ENCODE data around the gene SLC34A1. TPM values are rescaled to one million over a fixed set of nuclear protein-coding genes. Genes with fewer than 3 reads are reported as not detected.

Gene SLC34A1
- total RNA-seq, 2 donors from 2014 or later = 0.31 to 0.40 TPM

- no peak overlapping the region for H3K4me3 Mint-ChIP-seq
- no peaks in the 10 kb centered on the region for H3K27me3 Mint-ChIP-seq
- ATAC-seq (no peak), DNase-seq (no peak)
- no peaks in the 10 kb centered on the region for H3K9me3 ChIP-seq (ENCODE audit: control insufficient read depth, low read length, poor library complexity, severe bottlenecking)
- H3K27ac Mint-ChIP-seq = no peak overlapping the region
- peaks cover 16% of the 10 kb centered on the region for H3K4me1 Mint-ChIP-seq
- peaks cover 2% of the 10 kb centered on the region for H3K36me3 Mint-ChIP-seq (ENCODE audit: low read depth)
These were observed 39.4 kb downstream of the SLC34A1 start for GRCh38 chr5:177423671-177424070.

GRCh38 chr5:177425196-177425800, 41.1 kb downstream of the SLC34A1 start:
- H3K27ac Mint-ChIP-seq = peak overlapping the region; percentile 98
- peaks cover 29% of the 10 kb centered on the region for H3K4me1 Mint-ChIP-seq
- DNase-seq (no peak), ATAC-seq (no peak)
- H3K4me3 Mint-ChIP-seq = peak overlapping the region; percentile 99
- no peaks in the 10 kb centered on the region for H3K27me3 Mint-ChIP-seq
- H3K9me3 ChIP-seq (ENCODE audit: control insufficient read depth, low read length, poor library complexity, severe bottlenecking) = no peaks in the 10 kb centered on the region
- H3K36me3 Mint-ChIP-seq (ENCODE audit: low read depth) = peaks cover 5% of the 10 kb centered on the region

- peak overlapping the region; percentile 99 for H3K4me3 Mint-ChIP-seq
- H3K27ac Mint-ChIP-seq = peak overlapping the region; percentile 98
These were observed 41.7 kb downstream of the SLC34A1 start for GRCh38 chr5:177425801-177426565.

GRCh38 chr5:177426566-177427210, 42.5 kb downstream of the SLC34A1 start, which contains the start of gene GRK6:
Gene GRK6, plus strand, starts transcription at chr5:177426676. Its CDS starts 170 bp downstream, at chr5:177426846.
- ATAC-seq (peak; percentile 5), DNase-seq (peak; percentile 50 to 64 (median 60))
- no peaks in the 10 kb centered on the region for H3K9me3 ChIP-seq (ENCODE audit: control insufficient read depth, low read length, poor library complexity, severe bottlenecking)
- H3K4me3 Mint-ChIP-seq = peak within 1 kb of the TSS; percentile 99
- H3K27me3 Mint-ChIP-seq = no peaks in the 10 kb centered on the region
- H3K4me1 Mint-ChIP-seq = peaks cover 42% of the 10 kb centered on the region
- H3K36me3 Mint-ChIP-seq (ENCODE audit: low read depth) = peaks cover 5% of the 10 kb centered on the region
- peak within 1 kb of the TSS; percentile 98 for H3K27ac Mint-ChIP-seq

More at GRCh38 chr5:177425801-177426565, 41.7 kb downstream of the SLC34A1 start:
- peaks cover 35% of the 10 kb centered on the region for H3K4me1 Mint-ChIP-seq
- H3K9me3 ChIP-seq (ENCODE audit: control insufficient read depth, low read length, poor library complexity, severe bottlenecking) = no peaks in the 10 kb centered on the region
- peaks cover 5% of the 10 kb centered on the region for H3K36me3 Mint-ChIP-seq (ENCODE audit: low read depth)
- peak; percentile 84 for ATAC-seq
- no peaks in the 10 kb centered on the region for H3K27me3 Mint-ChIP-seq
- peak; percentile 94 to 98 (median 97) for DNase-seq

- ATAC-seq = no peak
- Mint-ChIP-seq H3K36me3 (ENCODE audit: low read depth) (peaks cover 5% of the 10 kb centered on the region), H3K27ac (peak overlapping the region; percentile 98), H3K4me3 (peak overlapping the region; percentile 93), H3K27me3 (no peaks in the 10 kb centered on the region), H3K4me1 (peaks cover 46% of the 10 kb centered on the region)
- H3K9me3 ChIP-seq (ENCODE audit: control insufficient read depth, low read length, poor library complexity, severe bottlenecking) = no peaks in the 10 kb centered on the region
- no peak for DNase-seq
These were observed 43.1 kb downstream of the SLC34A1 start for GRCh38 chr5:177427211-177427822.

- DNase-seq = peak in 1 of 3 donors; percentile 8
- peak overlapping the region; percentile 98 for H3K27ac Mint-ChIP-seq
- no peak for ATAC-seq
- H3K36me3 Mint-ChIP-seq (ENCODE audit: low read depth) = peaks cover 5% of the 10 kb centered on the region
- H3K9me3 ChIP-seq (ENCODE audit: control insufficient read depth, low read length, poor library complexity, severe bottlenecking) = no peaks in the 10 kb centered on the region
- no peaks in the 10 kb centered on the region for H3K27me3 Mint-ChIP-seq
- H3K4me3 Mint-ChIP-seq = peak overlapping the region; percentile 93
- H3K4me1 Mint-ChIP-seq = peaks cover 49% of the 10 kb centered on the region
These were observed 43.8 kb downstream of the SLC34A1 start for GRCh38 chr5:177427919-177428573.

GRCh38 chr5:177428574-177429217, 44.5 kb downstream of the SLC34A1 start:
- no peak for ATAC-seq
- no peaks in the 10 kb centered on the region for H3K9me3 ChIP-seq (ENCODE audit: control insufficient read depth, low read length, poor library complexity, severe bottlenecking)
- H3K27ac Mint-ChIP-seq = peak overlapping the region; percentile 98
- no peak for DNase-seq
- H3K4me1 Mint-ChIP-seq = peaks cover 51% of the 10 kb centered on the region
- H3K36me3 Mint-ChIP-seq (ENCODE audit: low read depth) = peaks cover 7% of the 10 kb centered on the region
- no peaks in the 10 kb centered on the region for H3K27me3 Mint-ChIP-seq
- H3K4me3 Mint-ChIP-seq = peak overlapping the region; percentile 93

- peaks cover 58% of the 10 kb centered on the region for H3K4me1 Mint-ChIP-seq
- H3K27ac Mint-ChIP-seq = peak overlapping the region; percentile 98
- ATAC-seq (peak; percentile 39), DNase-seq (peak; percentile 64 to 79 (median 67))
- H3K4me3 Mint-ChIP-seq = peak overlapping the region; percentile 93
- H3K36me3 Mint-ChIP-seq (ENCODE audit: low read depth) = peaks cover 7% of the 10 kb centered on the region
- H3K27me3 Mint-ChIP-seq = no peaks in the 10 kb centered on the region
- no peaks in the 10 kb centered on the region for H3K9me3 ChIP-seq (ENCODE audit: control insufficient read depth, low read length, poor library complexity, severe bottlenecking)
These were observed 45.2 kb downstream of the SLC34A1 start for GRCh38 chr5:177429248-177430040.

- Mint-ChIP-seq H3K4me3 (peak overlapping the region; percentile 93), H3K27ac (peak overlapping the region; percentile 98), H3K4me1 (peaks cover 61% of the 10 kb centered on the region), H3K36me3 (ENCODE audit: low read depth) (peaks cover 7% of the 10 kb centered on the region), H3K27me3 (no peaks in the 10 kb centered on the region)
- DNase-seq (peak in 1 of 3 donors; percentile 5), ATAC-seq (no peak)
- no peaks in the 10 kb centered on the region for H3K9me3 ChIP-seq (ENCODE audit: control insufficient read depth, low read length, poor library complexity, severe bottlenecking)
These were observed 46.1 kb downstream of the SLC34A1 start for GRCh38 chr5:177430140-177430951.

GRCh38 chr5:177430972-177431316, 46.7 kb downstream of the SLC34A1 start:
- Mint-ChIP-seq H3K27me3 (no peaks in the 10 kb centered on the region), H3K4me1 (peaks cover 57% of the 10 kb centered on the region), H3K4me3 (peak overlapping the region; percentile 93), H3K27ac (peak overlapping the region; percentile 98), H3K36me3 (ENCODE audit: low read depth) (peaks cover 7% of the 10 kb centered on the region)
- no peaks in the 10 kb centered on the region for H3K9me3 ChIP-seq (ENCODE audit: control insufficient read depth, low read length, poor library complexity, severe bottlenecking)
- ATAC-seq (no peak), DNase-seq (no peak)

Measured in T-helper 17 cell (primary cell).